ENCODE results near the gene DCN.

GRCh38 chr12:91172096-91172495 lies 10.5 kb downstream of the DCN start:
- no peak for TF ChIP-seq CTCF (IDR thresholded peaks at IDR 0.05)
- no peak for TF ChIP-seq POLR2A (IDR thresholded peaks at IDR 0.05)
- peak in 1 of 4 donors; percentile 29 for TF ChIP-seq POLR2AphosphoS5 (IDR thresholded peaks at IDR 0.05)
